GM12865 (cell line): ENCODE measurements around the gene DCTN1.

Experiments used
- DNase-seq: peaks from one replicate; pipeline ENCODE4 v3.0.0; 2010; ENCODE audit warnings: low read depth
- H3K4me3 ChIP-seq: 2 replicates; pipeline ENCODE4 v1.5.1; 2011; ENCODE audit warnings: mild to moderate bottlenecking, low read depth, low read length, control low read depth
- CTCF ChIP-seq: IDR thresholded peaks from 2 replicates; pipeline ENCODE4 v1.5.1; 2011; ENCODE audit warnings: low read length, control low read depth, low read depth, inconsistent platforms; ENCODE audit not compliant: insufficient read depth; ENCODE audit errors: missing control alignments

DCTN1 gene

DNA sequence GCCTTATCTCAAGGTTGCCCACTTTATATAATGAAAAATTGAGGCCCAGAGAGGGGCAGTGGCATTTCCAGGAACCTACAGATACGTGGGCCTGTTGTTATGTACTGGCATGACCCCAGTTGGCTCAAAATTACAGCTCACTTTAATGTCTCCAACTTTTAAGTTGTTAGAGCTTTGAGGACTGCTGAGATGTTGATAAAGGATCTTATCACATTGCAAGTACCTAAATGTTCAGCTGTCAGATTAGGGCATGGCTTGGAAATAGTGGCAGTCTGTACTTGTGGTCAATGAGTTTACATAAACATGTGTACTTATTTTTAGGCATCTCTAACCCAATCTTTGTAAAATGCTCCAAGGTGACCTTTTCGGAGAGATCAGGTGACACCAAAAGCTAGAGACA lies 51.5 kb downstream of the DCTN1 start:
- no peak for TF ChIP-seq CTCF
- peak; percentile 9 for DNase-seq
- no peak overlapping the region for H3K4me3 ChIP-seq

DNA sequence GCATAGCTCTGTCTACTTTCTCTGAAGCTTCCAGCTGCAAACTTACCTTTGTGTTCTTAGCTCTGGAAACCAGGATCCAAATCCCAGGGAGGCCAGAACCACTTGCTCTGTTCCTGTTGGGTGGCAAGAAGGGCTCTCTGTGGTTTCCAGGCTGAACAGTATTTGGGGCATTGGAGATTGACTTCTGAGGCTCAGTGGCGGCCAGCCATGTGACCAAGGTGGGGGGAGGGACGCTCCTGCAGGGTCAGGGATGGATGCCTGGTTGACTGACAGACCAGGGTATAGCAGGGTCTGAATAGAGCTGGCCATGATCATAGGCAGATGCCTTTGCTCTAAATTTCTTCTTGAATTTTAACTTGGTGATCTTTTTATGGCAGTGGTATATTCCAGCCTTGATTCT lies 52.0 kb downstream of the DCTN1 start:
- DNase-seq: no peak
- TF ChIP-seq CTCF: no peak
- no peak overlapping the region for H3K4me3 ChIP-seq

GRCh38 chr2:74327627-74328026 lies 52.5 kb downstream of the DCTN1 start:
- no peak overlapping the region for H3K4me3 ChIP-seq
- TF ChIP-seq CTCF: no peak
- DNase-seq: no peak

GRCh38 chr2:74327199-74327598 lies 52.9 kb downstream of the DCTN1 start:
- TF ChIP-seq CTCF: no peak
- DNase-seq: no peak

DNA sequence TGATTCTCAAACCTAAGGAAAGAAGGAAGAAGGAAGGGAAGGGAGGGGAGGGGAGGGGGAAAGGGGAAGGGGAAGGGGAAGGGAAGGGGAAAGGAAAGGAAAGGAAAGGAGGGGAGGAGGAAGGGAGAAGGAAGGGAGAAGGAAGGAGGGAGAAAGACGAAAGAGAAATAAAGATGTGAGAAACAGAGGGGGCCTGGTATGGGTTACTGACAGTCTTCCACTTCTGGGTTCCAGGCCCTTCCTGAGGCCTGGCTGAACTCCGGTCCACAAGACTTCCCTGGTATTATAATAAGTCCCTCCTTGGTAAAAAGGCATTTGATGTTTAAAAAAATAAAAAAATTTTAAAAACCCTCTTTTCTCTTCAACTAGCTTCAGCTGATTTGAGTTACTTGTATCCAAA lies 54.3 kb downstream of the DCTN1 start:
- TF ChIP-seq CTCF: no peak
- DNase-seq: no peak
- no peak overlapping the region for H3K4me3 ChIP-seq

More at GRCh38 chr2:74327199-74327598, 52.9 kb downstream of the DCTN1 start:
- no peak overlapping the region for H3K4me3 ChIP-seq

DNA sequence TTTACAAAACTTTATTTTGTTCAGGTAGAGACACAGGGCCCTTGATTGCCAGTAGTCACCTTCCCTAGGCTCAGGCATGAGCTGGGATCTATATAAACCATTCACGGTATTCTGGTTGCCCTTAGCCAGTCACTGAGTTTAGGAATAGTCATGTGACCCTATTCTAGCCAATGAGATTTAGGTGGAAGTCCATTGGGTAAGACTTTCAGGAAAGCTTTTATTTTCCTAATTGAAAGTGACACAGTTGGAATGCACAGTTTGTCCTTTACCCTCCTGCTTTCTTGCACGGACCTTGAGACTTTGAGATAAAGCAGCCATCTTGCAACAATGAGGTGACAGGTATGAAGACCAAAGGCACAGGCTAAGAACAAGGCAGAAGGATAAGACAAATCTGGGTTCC lies 58.4 kb downstream of the DCTN1 start:
- TF ChIP-seq CTCF: no peak
- DNase-seq: no peak
- H3K4me3 ChIP-seq: no peak overlapping the region

- no peak for DNase-seq
- TF ChIP-seq CTCF: no peak
- no peak overlapping the region for H3K4me3 ChIP-seq
Measured at GRCh38 chr2:74317701-74318100, 62.4 kb downstream of the DCTN1 start.
